Activated gamma-delta T cell treated with Interleukin-2 at 50 U/mL for 16 hours (primary cell): ENCODE measurements around the gene APOL3.
"Not testable (repeated sequence)": the region's sequence is repeated elsewhere in the genome, so short reads cannot be mapped to it uniquely, and the experiment has no call there.

Source experiments
- DNase-seq: peaks from one replicate; pipeline ENCODE4 v3.0.0-alpha.2; 2020

Gene APOL3

GRCh38 chr22:36097880-36098279 lies 62.7 kb downstream of the APOL3 start:
- no peak for DNase-seq

GRCh38 chr22:36090772-36091171 lies 69.8 kb downstream of the APOL3 start:
- not testable (repeated sequence) for DNase-seq
